IMR-90 (cell line): ENCODE measurements around the gene ERICH3. TPM values are rescaled to one million over a fixed set of nuclear protein-coding genes. Genes with fewer than 3 reads are reported as not detected.

Experiments used
- ATAC-seq: fragments of 200-7000 bp; cut with Tn5 transposase; 2 replicates; pipeline ENCODE4 v1.9.1; 2020; ENCODE audit warnings: low read depth, mild to moderate bottlenecking, moderate library complexity
- BruUV-seq: library from RNA; stranded (reverse); fragments of 400-500 nt; replicated peaks from 2 replicates; lab custom pipeline; 2021; lab: Mats Ljungman, UMichigan
- CTCF ChIA-PET: fragments of 300-600 bp; formaldehyde crosslinking; extraction: SDS; loops from one replicate; lab custom pipeline; 2021; ENCODE audit warnings: antibody characterized with exemption; lab: Yijun Ruan, JAX
- POLR2A ChIA-PET: fragments of 300-600 bp; sonication (Branson Sonifier 250); formaldehyde crosslinking; loops from one replicate; lab custom pipeline; 2022; ENCODE audit warnings: antibody characterized with exemption; ENCODE audit not compliant: unreplicated experiment; lab: Charles Lee
- DNase-seq: peaks from one replicate; pipeline ENCODE4 v3.0.0; 2013
- H2AFZ ChIP-seq: replicated peaks from 2 replicates; pipeline ENCODE3; 2013; ENCODE audit warnings: low read length, mild to moderate bottlenecking; ENCODE audit not compliant: poor library complexity
- H2AK5ac ChIP-seq: 2 replicates; pipeline ENCODE4 v1.6.1; 2013; ENCODE audit warnings: low read depth, low read length, inconsistent platforms
- H2AK9ac ChIP-seq: replicated peaks from 2 replicates; pipeline ENCODE3; 2013; ENCODE audit warnings: mild to moderate bottlenecking, low read depth, low read length, moderate library complexity; ENCODE audit not compliant: poor library complexity
- H2BK120ac ChIP-seq: 2 replicates; pipeline ENCODE4 v1.6.1; 2013; ENCODE audit warnings: low read depth, low read length, inconsistent platforms
- H2BK15ac ChIP-seq: 3 replicates; pipeline ENCODE4 v1.6.1; 2013; ENCODE audit warnings: low read depth, low read length, inconsistent platforms
- H2BK20ac ChIP-seq: 2 replicates; pipeline ENCODE4 v1.6.1; 2013; ENCODE audit warnings: low read depth, mild to moderate bottlenecking, inconsistent platforms, low read length, moderate library complexity
- H2BK5ac ChIP-seq: 2 replicates; pipeline ENCODE4 v1.6.1; 2013; ENCODE audit warnings: mild to moderate bottlenecking, low read depth, low read length, inconsistent platforms; ENCODE audit not compliant: poor library complexity, severe bottlenecking
- H3K14ac ChIP-seq: replicated peaks from 2 replicates; pipeline ENCODE4 v1.6.1; 2013; ENCODE audit warnings: low read depth, low read length, inconsistent platforms
- H3K18ac ChIP-seq: 2 replicates; pipeline ENCODE4 v1.6.1; 2013; ENCODE audit warnings: low read depth, low read length, control low read depth
- H3K23ac ChIP-seq: 2 replicates; pipeline ENCODE4 v1.6.1; 2013; ENCODE audit warnings: low read depth, low read length, inconsistent platforms
- H3K27ac ChIP-seq: 2 replicates; pipeline ENCODE4 v1.5.1; 2013; ENCODE audit warnings: mild to moderate bottlenecking, control low read depth, low read length; ENCODE audit not compliant: insufficient read depth
- H3K27me3 ChIP-seq: 2 replicates; pipeline ENCODE4 v1.6.1; 2013; ENCODE audit warnings: low read length; ENCODE audit not compliant: control insufficient read depth, insufficient read depth
- H3K36me3 ChIP-seq: 2 replicates; pipeline ENCODE4 v1.6.1; 2013; ENCODE audit warnings: low read length, mixed read lengths; ENCODE audit not compliant: control insufficient read depth, insufficient read depth
- H3K4ac ChIP-seq: 2 replicates; pipeline ENCODE4 v1.6.1; 2013; ENCODE audit warnings: low read depth, low read length, inconsistent platforms
- H3K4me1 ChIP-seq: 2 replicates; pipeline ENCODE4 v1.6.1; 2013; ENCODE audit warnings: low read length, mixed read lengths; ENCODE audit not compliant: control insufficient read depth, insufficient read depth
- H3K4me2 ChIP-seq: 2 replicates; pipeline ENCODE4 v1.6.1; 2013; ENCODE audit warnings: low read depth, mild to moderate bottlenecking, control low read depth, low read length, moderate library complexity
- H3K4me3 ChIP-seq: 2 replicates; pipeline ENCODE4 v1.5.1; 2013; ENCODE audit warnings: low read depth, mild to moderate bottlenecking, control low read depth, low read length, moderate library complexity; ENCODE audit not compliant: insufficient read depth
- H3K56ac ChIP-seq: 2 replicates; pipeline ENCODE4 v1.6.1; 2013; ENCODE audit warnings: low read length, inconsistent platforms; ENCODE audit not compliant: insufficient read depth; ENCODE audit errors: extremely low read depth
- H3K79me1 ChIP-seq, 2 experiments: 2 replicates each; pipeline ENCODE4 v1.6.1; 2013; ENCODE audit warnings: low read length in 2 of 2, inconsistent platforms in 1 of 2, low read depth in 1 of 2
- H3K9ac ChIP-seq: 2 replicates; pipeline ENCODE4 v1.6.1; 2013; ENCODE audit warnings: low read depth, low read length, control low read depth
- H3K9me1 ChIP-seq: 2 replicates; pipeline ENCODE4 v1.6.1; 2013; ENCODE audit warnings: low read length, inconsistent platforms; ENCODE audit not compliant: insufficient read depth
- H3K9me3 ChIP-seq: 2 replicates; pipeline ENCODE4 v1.6.1; 2013; ENCODE audit warnings: low read length; ENCODE audit not compliant: control insufficient read depth, insufficient read depth
- H4K20me1 ChIP-seq: 2 replicates; pipeline ENCODE4 v1.6.1; 2013; ENCODE audit warnings: low read length, inconsistent platforms; ENCODE audit not compliant: insufficient read depth
- H4K5ac ChIP-seq: 2 replicates; pipeline ENCODE4 v1.6.1; 2013; ENCODE audit warnings: mild to moderate bottlenecking, low read depth, low read length, control low read depth
- H4K8ac ChIP-seq, 2 experiments: 2 replicates each; pipeline ENCODE4 v1.6.1; 2013; ENCODE audit warnings: low read depth in 2 of 2, low read length in 2 of 2, control low read depth in 1 of 2, inconsistent platforms in 1 of 2
- H4K91ac ChIP-seq: 2 replicates; pipeline ENCODE4 v1.6.1; 2013; ENCODE audit warnings: low read depth, low read length, inconsistent platforms; ENCODE audit not compliant: insufficient read depth
- BHLHE40 ChIP-seq: fragments of 150-350 bp; IDR thresholded peaks from 2 replicates; pipeline ENCODE4 v1.6.1; 2016; ENCODE audit warnings: mild to moderate bottlenecking, low read depth, low read length
- CEBPB ChIP-seq: IDR thresholded peaks from 2 replicates; pipeline ENCODE4 v1.6.1; 2012; ENCODE audit warnings: low read depth, low read length, improper control_type of control experiment
- CHD1 ChIP-seq: IDR thresholded peaks from 2 replicates; pipeline ENCODE4 v1.6.1; 2012; ENCODE audit warnings: low read depth, low read length, improper control_type of control experiment
- CTCF ChIP-seq: conservative IDR thresholded peaks from 2 replicates; pipeline ENCODE4 v1.5.1; 2012; ENCODE audit warnings: mild to moderate bottlenecking, low read depth, low read length, improper control_type of control experiment
- FOS ChIP-seq: fragments of 150-350 bp; IDR thresholded peaks from 2 replicates; pipeline ENCODE4 v1.6.1; 2016; ENCODE audit warnings: low read depth, low read length
- MAFK ChIP-seq: IDR thresholded peaks from 2 replicates; pipeline ENCODE4 v1.6.1; 2012; ENCODE audit warnings: low read depth, low read length, improper control_type of control experiment
- MXI1 ChIP-seq: IDR thresholded peaks from 2 replicates; pipeline ENCODE4 v1.6.1; 2012; ENCODE audit warnings: low read depth, mild to moderate bottlenecking, low read length, moderate library complexity, borderline replicate concordance
- NFE2L2 ChIP-seq: fragments of 150-350 bp; IDR thresholded peaks from 2 replicates; pipeline ENCODE4 v1.6.1; 2016; ENCODE audit warnings: low read depth, mild to moderate bottlenecking, low read length
- POLR2A ChIP-seq: IDR thresholded peaks from 2 replicates; pipeline ENCODE4 v1.6.1; 2012; ENCODE audit warnings: mild to moderate bottlenecking, low read depth, low read length
- RAD21 ChIP-seq: IDR thresholded peaks from 2 replicates; pipeline ENCODE4 v1.6.1; 2012; ENCODE audit warnings: low read length, improper control_type of control experiment
- RCOR1 ChIP-seq: IDR thresholded peaks from 2 replicates; pipeline ENCODE4 v1.6.1; 2012; ENCODE audit warnings: mild to moderate bottlenecking, low read length, improper control_type of control experiment; ENCODE audit not compliant: insufficient replicate concordance
- SMC3 ChIP-seq: fragments of 150-350 bp; IDR thresholded peaks from 2 replicates; pipeline ENCODE4 v1.6.1; 2016; ENCODE audit warnings: low read depth, mild to moderate bottlenecking, antibody characterized with exemption, low read length, moderate library complexity
- WGBS, 2 experiments: methylation state at CpG; one replicate each; pipeline versions ENCODE4 v1.1.5 to v1.1.7; 2013; ENCODE audit warnings: missing lambda C conversion rate in 2 of 2; ENCODE audit not compliant: insufficient read length in 1 of 2; ENCODE audit errors: extremely low coverage in 2 of 2; 5-methylcytosine and 5-hydroxymethylcytosine counted together
- dilution Hi-C: fragments of 300-500 bp; cut with HindIII; formaldehyde crosslinking; loops from one replicate; pipeline ENCODE4 v1.14.3; 2018; ENCODE audit warnings: low sequenced_read_pairs; ENCODE audit not compliant: unreplicated experiment
- in situ Hi-C: fragments of 300-500 bp; cut with MboI; formaldehyde crosslinking; loops from 3 replicates; pipeline ENCODE4 v1.14.3; 2019; ENCODE audit warnings: low sequenced_read_pairs, inconsistent platforms, mixed read lengths
- intact Hi-C: fragments of 100-400 bp; cut with micrococcal nuclease; formaldehyde crosslinking; loops from 2 replicates; pipeline ENCODE4 v1.10.0; 2022
- polyA plus RNA-seq, 3 experiments: library from polyadenylated mRNA; depleted of rRNA; stranded (reverse); fragments of >200 nt; gene quantifications; 2 replicates each; pipeline ENCODE4 v1.2.3, GENCODE V29; 2012; ENCODE audit warnings: low replicate concordance in 1 of 3
- total RNA-seq: library from RNA; depleted of rRNA; stranded (reverse); fragments of >200 nt; gene quantifications from 2 replicates; pipeline ENCODE4 v1.2.3, GENCODE V29; 2012
- TF ChIP-seq, protein P1 (sequence below): fragments of 150-350 bp; IDR thresholded peaks from 2 replicates; pipeline ENCODE4 v1.6.1; 2016; ENCODE audit warnings: low read depth, mild to moderate bottlenecking, low read length, moderate library complexity, borderline replicate concordance

The ERICH3 gene
- total and polyA plus RNA-seq, 2 of the 4 experiments (the other 2 are of a cell fraction), result not detected

- H2BK120ac ChIP-seq, result no peak overlapping the region
- ATAC-seq (no peak), DNase-seq (no peak)
- WGBS, 2 experiments, result no CpG with 5 or more reads among the region's 4 CpGs
- TF ChIP-seq NFE2L2, result no peak
- TF ChIP-seq, protein P1, sequence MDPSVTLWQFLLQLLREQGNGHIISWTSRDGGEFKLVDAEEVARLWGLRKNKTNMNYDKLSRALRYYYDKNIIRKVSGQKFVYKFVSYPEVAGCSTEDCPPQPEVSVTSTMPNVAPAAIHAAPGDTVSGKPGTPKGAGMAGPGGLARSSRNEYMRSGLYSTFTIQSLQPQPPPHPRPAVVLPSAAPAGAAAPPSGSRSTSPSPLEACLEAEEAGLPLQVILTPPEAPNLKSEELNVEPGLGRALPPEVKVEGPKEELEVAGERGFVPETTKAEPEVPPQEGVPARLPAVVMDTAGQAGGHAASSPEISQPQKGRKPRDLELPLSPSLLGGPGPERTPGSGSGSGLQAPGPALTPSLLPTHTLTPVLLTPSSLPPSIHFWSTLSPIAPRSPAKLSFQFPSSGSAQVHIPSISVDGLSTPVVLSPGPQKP, result no peak
- no peak for TF ChIP-seq FOS
- no peak for TF ChIP-seq CHD1
- TF ChIP-seq MXI1, result no peak
- no peak for TF ChIP-seq RAD21
- TF ChIP-seq SMC3, result no peak
- no peak for TF ChIP-seq CTCF
- no peak for TF ChIP-seq BHLHE40
- TF ChIP-seq RCOR1, result no peak
- TF ChIP-seq CEBPB, result no peak
- no peak for TF ChIP-seq MAFK
- TF ChIP-seq POLR2A, result no peak
- no peak overlapping the region for H3K18ac ChIP-seq
- no peaks in the 10 kb centered on the region for H3K27me3 ChIP-seq
- H3K4me1 ChIP-seq, result no peaks in the 10 kb centered on the region
- no TSS peak for BruUV-seq
- no peaks in the 10 kb centered on the region for H3K9me1 ChIP-seq
- no peak overlapping the region for H3K4me2 ChIP-seq
- no peak overlapping the region; the same call in 1 of the 2 replicates for H3K4me3 ChIP-seq
- no peaks in the 10 kb centered on the region for H3K9me3 ChIP-seq
- H2BK20ac ChIP-seq, result no peak overlapping the region
- no peaks in the 10 kb centered on the region for H4K20me1 ChIP-seq
- no peak overlapping the region for H3K23ac ChIP-seq
- no peak overlapping the region for H4K5ac ChIP-seq
- H3K56ac ChIP-seq, result no peak overlapping the region
- no peak overlapping the region for H2BK5ac ChIP-seq
- intact Hi-C loops (loop anchor here (10.0 kb wide), 1 partner anchor 148 kb away; the partner anchor contains the start of genes CRYZ and TYW3), dilution Hi-C loops (no loop called here), in situ Hi-C loops (no loop called here)
- ChIA-PET POLR2A (no interaction called here), CTCF (no interaction called here)
- H2AFZ ChIP-seq, result no peak overlapping the region
- no peak overlapping the region for H3K14ac ChIP-seq
- no peak overlapping the region for H4K91ac ChIP-seq
- H3K9ac ChIP-seq, result no peak overlapping the region
- H3K4ac ChIP-seq, result no peak overlapping the region
- H2AK9ac ChIP-seq, result no peak overlapping the region
- no peaks in the 10 kb centered on the region for H3K36me3 ChIP-seq
- H4K8ac ChIP-seq, result no peak overlapping the region
- no peak overlapping the region for H2AK5ac ChIP-seq
- H3K79me1 ChIP-seq, result no peaks in the 10 kb centered on the region
- no peak overlapping the region for H2BK15ac ChIP-seq
- no peak overlapping the region for H3K27ac ChIP-seq
Measured at GRCh38 chr1:74586253-74586897, 87.2 kb downstream of the ERICH3 start.
